ENCODE results near the gene GATA6. TPM values are rescaled to one million over a fixed set of nuclear protein-coding genes. Genes with fewer than 3 reads are reported as not detected.

Gene GATA6
- polyA plus RNA-seq, 4 donors: 25.9 to 109 (median 32.4) TPM

Other genes with a start within 250 kb of the GATA6 start
- under 1 TPM in 1 of 4 donors, not detected in 3; 0.10 TPM for gene CTAGE1, start 248.3 kb downstream of the GATA6 start, polyA plus RNA-seq

All from small intestine (tissue), 4 donors.